Mesenteric fat pad (tissue), 1 donor: ENCODE data around the gene PLEKHG4B. TPM values are rescaled to one million over a fixed set of nuclear protein-coding genes. Genes with fewer than 3 reads are reported as not detected.
A peak's percentile ranks its signal among the peaks of the same experiment; 100 is the strongest.

ENCODE experiments used
- DNase-seq: peaks from one replicate; pipeline ENCODE4 v3.0.0-alpha.2; 2020; ENCODE audit warnings: low spot score
- total RNA-seq: library from RNA; stranded (reverse); fragmentation: NEBNext Ultra II Directional; extraction: Animal tissue kit (Norgen Biotek cat#: 25700); gene quantifications from one replicate; pipeline ENCODE4 v1.2.1, GENCODE V29; 2021
- donor health status: DM: yes; HTN: yes; CAD: no.

PLEKHG4B gene
- total RNA-seq, 1 donor from 2014 or later: not detected

GRCh38 chr5:186091-187041, 94.4 kb downstream of the PLEKHG4B start:
- DNase-seq: no peak

GRCh38 chr5:187042-187431, 95.1 kb downstream of the PLEKHG4B start:
- no peak for DNase-seq

- DNase-seq: no peak
Observed at GRCh38 chr5:187617-188451, 95.9 kb downstream of the PLEKHG4B start.

- DNase-seq: peak; percentile 94
Observed at GRCh38 chr5:188488-189481, 96.8 kb downstream of the PLEKHG4B start.

GRCh38 chr5:189486-189885, 97.5 kb downstream of the PLEKHG4B start:
- DNase-seq: no peak

GRCh38 chr5:189976-190365, 98.0 kb downstream of the PLEKHG4B start:
- no peak for DNase-seq

GRCh38 chr5:190366-191035, 98.5 kb downstream of the PLEKHG4B start:
- no peak for DNase-seq

- DNase-seq: no peak
Observed at GRCh38 chr5:191036-191948, 99.3 kb downstream of the PLEKHG4B start, which contains the start of gene LRRC14B. Gene LRRC14B, plus strand, starts transcription at chr5:191495. Its CDS starts 44 bp downstream, at chr5:191539.

GRCh38 chr5:191949-192690, 100.2 kb downstream of the PLEKHG4B start:
- no peak for DNase-seq

- no peak for DNase-seq
Observed at GRCh38 chr5:192691-192969, 100.7 kb downstream of the PLEKHG4B start.

GRCh38 chr5:192970-193831, 101.2 kb downstream of the PLEKHG4B start:
- DNase-seq: no peak

GRCh38 chr5:194102-194501, 102.1 kb downstream of the PLEKHG4B start:
- no peak for DNase-seq

GRCh38 chr5:194603-195209, 102.7 kb downstream of the PLEKHG4B start:
- no peak for DNase-seq

- DNase-seq: no peak
Observed at GRCh38 chr5:195401-196160, 103.6 kb downstream of the PLEKHG4B start.

- no peak for DNase-seq
Observed at GRCh38 chr5:196350-196749, 104.4 kb downstream of the PLEKHG4B start.

GRCh38 chr5:197031-197430, 105.1 kb downstream of the PLEKHG4B start:
- peak; percentile 64 for DNase-seq
